HEK293 (cell line): ENCODE results near the gene TASOR2.

Source experiments
- CTCF ChIA-PET: fragments of 350-600 bp; formaldehyde crosslinking; extraction: SDS; loops from one replicate; lab custom pipeline; 2021; ENCODE audit warnings: antibody characterized with exemption; lab: Yijun Ruan, JAX
- POLR2A ChIA-PET: fragments of 300-600 bp; formaldehyde crosslinking; extraction: SDS; loops from one replicate; lab custom pipeline; 2020; ENCODE audit warnings: antibody characterized with exemption, inconsistent platforms; lab: Yijun Ruan, JAX
- H3K27ac ChIP-seq: fragments of 200-500 bp; sonication (Bioruptor generic); 2 replicates; pipeline ENCODE4 v1.5.1; 2014; ENCODE audit warnings: low read depth, low read length, control low read depth, inconsistent platforms; ENCODE audit errors: extremely low read depth
- H3K36me3 ChIP-seq, 2 experiments: fragments of 200-500 bp in 1 of 2; sonication (Bioruptor generic) in 1 of 2; 1 replicate in 1 of 2; 2 replicates in 1 of 2; pipeline ENCODE4 v1.5.1; 2014 to 2017; ENCODE audit warnings: inconsistent platforms in 2 of 2, low read length in 2 of 2; ENCODE audit not compliant: control insufficient read depth in 2 of 2, insufficient read depth in 1 of 2
- H3K4me1 ChIP-seq: fragments of 200-500 bp; sonication (Bioruptor generic); 2 replicates; pipeline ENCODE4 v1.5.1; 2014; ENCODE audit warnings: mild to moderate bottlenecking, low read length, inconsistent platforms; ENCODE audit not compliant: control insufficient read depth, insufficient read depth
- H3K4me3 ChIP-seq: 2 replicates; pipeline ENCODE4 v1.5.1; 2011; ENCODE audit warnings: low read depth, mild to moderate bottlenecking, control low read depth, low read length, moderate library complexity
- H3K9me3 ChIP-seq: fragments of 200-500 bp; sonication (Bioruptor generic); 2 replicates; pipeline ENCODE4 v1.5.1; 2014; ENCODE audit warnings: low read depth, low read length, inconsistent platforms; ENCODE audit not compliant: control insufficient read depth, insufficient read depth
- BCL11A ChIP-seq: fragments of 450-650 bp; formaldehyde crosslinking; IDR thresholded peaks from 2 replicates; pipeline ENCODE4 v1.5.1; 2016; ENCODE audit warnings: low read depth, missing biosample characterization, missing genetic modification characterization
- GLIS1 ChIP-seq: fragments of 450-650 bp; formaldehyde crosslinking; IDR thresholded peaks from 2 replicates; pipeline ENCODE4 v1.5.1; 2016; ENCODE audit warnings: missing biosample characterization, missing genetic modification characterization
- PRDM10 ChIP-seq: fragments of 450-650 bp; formaldehyde crosslinking; IDR thresholded peaks from 2 replicates; pipeline ENCODE4 v1.5.1; 2016; ENCODE audit warnings: missing biosample characterization, missing genetic modification characterization
- PRDM2 ChIP-seq: fragments of 450-650 bp; formaldehyde crosslinking; IDR thresholded peaks from 2 replicates; pipeline ENCODE4 v1.5.1; 2016; ENCODE audit warnings: missing biosample characterization, missing genetic modification characterization, borderline replicate concordance
- PRDM6 ChIP-seq: fragments of 450-650 bp; formaldehyde crosslinking; IDR thresholded peaks from 2 replicates; pipeline ENCODE4 v1.5.1; 2017; ENCODE audit warnings: missing biosample characterization, missing genetic modification characterization
- TSHZ1 ChIP-seq: fragments of 450-650 bp; formaldehyde crosslinking; IDR thresholded peaks from 2 replicates; pipeline ENCODE4 v1.5.1; 2016; ENCODE audit warnings: missing biosample characterization, missing genetic modification characterization, borderline replicate concordance
- ZBTB17 ChIP-seq: fragments of 450-650 bp; formaldehyde crosslinking; IDR thresholded peaks from 2 replicates; pipeline ENCODE4 v1.5.1; 2016; ENCODE audit warnings: missing biosample characterization, missing genetic modification characterization
- ZBTB20 ChIP-seq: fragments of 450-650 bp; formaldehyde crosslinking; IDR thresholded peaks from 2 replicates; pipeline ENCODE4 v1.5.1; 2016; ENCODE audit warnings: missing biosample characterization, missing genetic modification characterization
- ZBTB7A ChIP-seq: fragments of 450-650 bp; formaldehyde crosslinking; IDR thresholded peaks from 2 replicates; pipeline ENCODE4 v1.5.1; 2016; ENCODE audit warnings: low read depth, missing biosample characterization, missing genetic modification characterization
- ZNF146 ChIP-seq: fragments of 450-650 bp; formaldehyde crosslinking; IDR thresholded peaks from 2 replicates; pipeline ENCODE4 v1.5.1; 2016; ENCODE audit warnings: missing biosample characterization, missing genetic modification characterization
- ZNF2 ChIP-seq: fragments of 450-650 bp; formaldehyde crosslinking; IDR thresholded peaks from 2 replicates; pipeline ENCODE4 v1.5.1; 2016; ENCODE audit warnings: missing biosample characterization, missing genetic modification characterization
- ZNF23 ChIP-seq: fragments of 450-650 bp; formaldehyde crosslinking; IDR thresholded peaks from 2 replicates; pipeline ENCODE4 v1.5.1; 2016; ENCODE audit warnings: missing biosample characterization, missing genetic modification characterization, borderline replicate concordance
- ZNF544 ChIP-seq: fragments of 450-650 bp; formaldehyde crosslinking; IDR thresholded peaks from 2 replicates; pipeline ENCODE4 v1.5.0; 2017; ENCODE audit warnings: missing biosample characterization, missing genetic modification characterization
- ZNF701 ChIP-seq: fragments of 450-650 bp; formaldehyde crosslinking; IDR thresholded peaks from 2 replicates; pipeline ENCODE4 v1.5.1; 2016; ENCODE audit warnings: missing biosample characterization, missing genetic modification characterization
- ZXDB ChIP-seq: fragments of 450-650 bp; formaldehyde crosslinking; IDR thresholded peaks from 2 replicates; pipeline ENCODE4 v1.5.1; 2016; ENCODE audit warnings: missing biosample characterization, missing genetic modification characterization

TASOR2 gene

GRCh38 chr10:5665373-5666007, 19.1 kb upstream of the TASOR2 start:
- H3K4me3 ChIP-seq: peak overlapping the region; percentile 78
- peak overlapping the region; percentile 65; the same call in 1 of the 2 replicates for H3K27ac ChIP-seq
- POLR2A ChIA-PET: interaction anchor here (1.2 kb wide), 1 partner anchor 225 kb away, joined by 3 read pairs; the partner anchor contains the start of genes ANKRD16 and FBH1
- no peaks in the 10 kb centered on the region for H3K9me3 ChIP-seq
- CTCF ChIA-PET: interaction anchor here (2.7 kb wide), 1 partner anchor 36 kb away, joined by 13 read pairs; no protein-coding TSS in a partner anchor
- H3K36me3 ChIP-seq: no peaks in the 10 kb centered on the region
- peaks cover 22% of the 10 kb centered on the region for H3K4me1 ChIP-seq
- TF ChIP-seq ZBTB20 (tag by site-specific recombination) (peak; percentile 49; the same call in 1 of the 2 replicates), PRDM2 (tag by site-specific recombination) (no peak), ZBTB17 (tag by site-specific recombination) (peak; percentile 65)

GRCh38 chr10:5666008-5666840, 18.4 kb upstream of the TASOR2 start, which contains the start of gene ASB13:
Gene ASB13 (minus strand): TSS chr10:5666595. CDS start chr10:5666551, 44 bp downstream.
- peak within 1 kb of the TSS; percentile 65; the same call in 1 of the 2 replicates for H3K27ac ChIP-seq
- no peaks in the 10 kb centered on the region for H3K36me3 ChIP-seq
- ChIA-PET CTCF (interaction anchor here (2.7 kb wide), 1 partner anchor 37 kb away, joined by 13 read pairs; no protein-coding TSS in a partner anchor), POLR2A (interaction anchor here (1.2 kb wide), 1 partner anchor 224 kb away, joined by 3 read pairs; the partner anchor contains the start of genes ANKRD16 and FBH1)
- peak within 1 kb of the TSS; percentile 78 for H3K4me3 ChIP-seq
- H3K4me1 ChIP-seq: peaks cover 22% of the 10 kb centered on the region
- no peaks in the 10 kb centered on the region for H3K9me3 ChIP-seq
- TF ChIP-seq ZNF544 (no peak), TSHZ1 (no peak), ZXDB (peak; percentile 47), ZNF2 (tag by site-specific recombination) (peak; percentile 72; the same call in 1 of the 2 replicates), ZBTB7A (peak; percentile 73; the same call in 1 of the 2 replicates), GLIS1 (tag by site-specific recombination) (peak; percentile 39), PRDM10 (tag by site-specific recombination) (no peak), PRDM6 (tag by site-specific recombination) (no peak), ZNF701 (tag by site-specific recombination) (no peak), BCL11A (0 out of 2 replicates have a peak, but pooled peaks have one; percentile 9), ZNF146 (tag by site-specific recombination) (no peak), ZNF23 (tag by site-specific recombination) (no peak)
